Measurements from ENCODE around the gene MPHOSPH9. TPM values are rescaled to one million over a fixed set of nuclear protein-coding genes. Genes with fewer than 3 reads are reported as not detected.

The MPHOSPH9 gene
- total and polyA plus RNA-seq, 2 donors (not counting 3 experiments of a cell fraction or from before 2014, with no cell fraction given), result 7.8 to 42.4 TPM

DNA sequence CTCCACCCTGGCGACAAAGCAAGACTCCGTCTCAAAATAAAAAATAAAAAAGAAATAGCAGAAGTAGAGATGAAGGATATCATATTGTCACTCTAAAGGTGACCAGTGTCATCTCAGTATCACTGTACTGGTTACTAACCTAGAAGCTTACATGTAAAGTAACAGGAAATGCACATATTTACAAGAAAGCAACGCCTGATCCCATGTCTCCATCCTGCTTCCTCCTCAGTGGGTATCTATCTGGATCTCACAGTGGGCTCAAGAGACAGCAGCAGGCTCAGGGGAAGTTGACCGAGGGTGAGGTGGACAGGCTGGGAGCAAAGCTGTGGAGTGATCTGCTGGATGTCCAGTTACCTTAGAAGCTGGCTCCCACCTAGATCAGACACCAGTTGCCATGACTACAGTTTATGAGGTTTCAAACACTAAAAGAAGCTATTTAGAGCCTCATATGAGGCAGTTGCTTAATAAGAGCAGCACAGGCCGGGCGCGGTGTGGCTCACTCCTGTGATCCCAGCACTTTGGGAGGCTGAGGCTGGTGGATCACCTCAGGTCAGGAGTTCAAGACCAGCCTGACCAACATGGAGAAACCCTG, 10.8 kb upstream of the MPHOSPH9 start:
- FAIRE-seq, result no peak
- CTCF ChIA-PET, result no interaction called here

More for the DNA sequence above, 10.8 kb upstream of the MPHOSPH9 start:
- H3K27me3 ChIP-seq (ENCODE audit: control insufficient read depth in 2 of 2, insufficient read depth in 2 of 2, low read length in 2 of 2), result no peaks in the 10 kb centered on the region
- no peaks in the 10 kb centered on the region for H3K9me1 ChIP-seq (replicated peaks; ENCODE audit: control insufficient read depth, extremely low read depth, insufficient read depth, low read length)
- POLR2A ChIA-PET, result no interaction called here
- H3K27ac ChIP-seq (ENCODE audit: insufficient read depth, low read depth, low read length), result no peak overlapping the region
- no peak overlapping the region for H2AFZ ChIP-seq (ENCODE audit: low read depth, low read length)
- TF ChIP-seq MYC (IDR thresholded peaks at IDR 0.05; ENCODE audit: low read depth, low read length), result no peak
- TF ChIP-seq GATA2 (IDR thresholded peaks at IDR 0.05; ENCODE audit: insufficient read depth, insufficient read length, low read depth, low read length), result no peak
- no peak for TF ChIP-seq EZH2 (IDR thresholded peaks at IDR 0.05; ENCODE audit: borderline replicate concordance, low read depth, low read length, severe bottlenecking)
- TF ChIP-seq, protein P1, sequence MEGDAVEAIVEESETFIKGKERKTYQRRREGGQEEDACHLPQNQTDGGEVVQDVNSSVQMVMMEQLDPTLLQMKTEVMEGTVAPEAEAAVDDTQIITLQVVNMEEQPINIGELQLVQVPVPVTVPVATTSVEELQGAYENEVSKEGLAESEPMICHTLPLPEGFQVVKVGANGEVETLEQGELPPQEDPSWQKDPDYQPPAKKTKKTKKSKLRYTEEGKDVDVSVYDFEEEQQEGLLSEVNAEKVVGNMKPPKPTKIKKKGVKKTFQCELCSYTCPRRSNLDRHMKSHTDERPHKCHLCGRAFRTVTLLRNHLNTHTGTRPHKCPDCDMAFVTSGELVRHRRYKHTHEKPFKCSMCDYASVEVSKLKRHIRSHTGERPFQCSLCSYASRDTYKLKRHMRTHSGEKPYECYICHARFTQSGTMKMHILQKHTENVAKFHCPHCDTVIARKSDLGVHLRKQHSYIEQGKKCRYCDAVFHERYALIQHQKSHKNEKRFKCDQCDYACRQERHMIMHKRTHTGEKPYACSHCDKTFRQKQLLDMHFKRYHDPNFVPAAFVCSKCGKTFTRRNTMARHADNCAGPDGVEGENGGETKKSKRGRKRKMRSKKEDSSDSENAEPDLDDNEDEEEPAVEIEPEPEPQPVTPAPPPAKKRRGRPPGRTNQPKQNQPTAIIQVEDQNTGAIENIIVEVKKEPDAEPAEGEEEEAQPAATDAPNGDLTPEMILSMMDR (IDR thresholded peaks at IDR 0.05; ENCODE audit: extremely low read depth in 1 of 2, insufficient read depth in 1 of 2, low read depth in 1 of 2, low read length in 2 of 2), result no peak
- TF ChIP-seq, protein P2, sequence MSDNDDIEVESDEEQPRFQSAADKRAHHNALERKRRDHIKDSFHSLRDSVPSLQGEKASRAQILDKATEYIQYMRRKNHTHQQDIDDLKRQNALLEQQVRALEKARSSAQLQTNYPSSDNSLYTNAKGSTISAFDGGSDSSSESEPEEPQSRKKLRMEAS (IDR thresholded peaks at IDR 0.05; ENCODE audit: insufficient read depth, insufficient read length), result no peak
- no peak for TF ChIP-seq POLR2A (IDR thresholded peaks at IDR 0.05; ENCODE audit: low read depth, low read length)
- TF ChIP-seq FOS (IDR thresholded peaks at IDR 0.05; ENCODE audit: borderline replicate concordance, insufficient read depth, low read length), result no peak
- TF ChIP-seq JUN (IDR thresholded peaks at IDR 0.05; ENCODE audit: borderline replicate concordance, insufficient read depth, insufficient read length, low read depth), result no peak
- no peak for TF ChIP-seq POLR2AphosphoS5 (IDR thresholded peaks at IDR 0.05; ENCODE audit: insufficient read depth, low read depth, low read length)
- H3K9me3 ChIP-seq (replicated peaks; ENCODE audit: control insufficient read depth, insufficient read depth, low read length), result no peaks in the 10 kb centered on the region
- intact Hi-C loops (cut with micrococcal nuclease) (no loop called here), dilution Hi-C loops (cut with MboI; ENCODE audit: extremely low pct_ligation_motif_present, low sequenced_read_pairs) (no loop called here)
- no peak overlapping the region for H3K4me2 ChIP-seq (ENCODE audit: insufficient read depth, low read length)
- H3K36me3 ChIP-seq (ENCODE audit: control insufficient read depth in 2 of 2, extremely low read depth in 1 of 2, insufficient read depth in 2 of 2, low read length in 2 of 2), result peaks cover 0 to 2% of the 10 kb centered on the region in 2 experiments
- no peak overlapping the region for H3K4me3 ChIP-seq (replicated peaks in 1 of 3; ENCODE audit: insufficient read depth in 1 of 3, low read depth in 1 of 3, low read length in 3 of 3)
- H3K4me1 ChIP-seq (ENCODE audit: control insufficient read depth, extremely low read depth, insufficient read depth, low read length), result peaks cover 10% of the 10 kb centered on the region
- no TSS peak for BruUV-seq (replicated peaks)
- H3K79me2 ChIP-seq (ENCODE audit: control insufficient read depth, insufficient read depth, low read length), result peaks cover 26% of the 10 kb centered on the region
- H3K9ac ChIP-seq (replicated peaks; ENCODE audit: extremely low read depth, insufficient read depth, low read length), result no peak overlapping the region
- DNase-seq (ENCODE audit: low read depth, low spot score), result no peak
- no peaks in the 10 kb centered on the region for H4K20me1 ChIP-seq (replicated peaks; ENCODE audit: control insufficient read depth, extremely low read depth, insufficient read depth, low read length)
